GM18907 (cell line): ENCODE measurements around the gene AZIN2.

ENCODE experiments used
- ATAC-seq: cut with Tn5 transposase; IDR thresholded peaks from one replicate; pipeline ENCODE4 v1.9.1; 2021; ENCODE audit warnings: mild to moderate bottlenecking, moderate library complexity; ENCODE audit not compliant: unreplicated experiment

Gene AZIN2

GRCh38 chr1:33149453-33150190 is 68.7 kb downstream of the AZIN2 start:
- no peak for ATAC-seq

- no peak for ATAC-seq
Measured at GRCh38 chr1:33150522-33150921, 69.6 kb downstream of the AZIN2 start.

- ATAC-seq: no peak
Measured at GRCh38 chr1:33151116-33151515, 70.2 kb downstream of the AZIN2 start.

- no peak for ATAC-seq
Measured at GRCh38 chr1:33152685-33153432, 71.9 kb downstream of the AZIN2 start.

- ATAC-seq: no peak
Measured at GRCh38 chr1:33153650-33154049, 72.7 kb downstream of the AZIN2 start.

- no peak for ATAC-seq
Measured at GRCh38 chr1:33155877-33156538, 75.1 kb downstream of the AZIN2 start.

GRCh38 chr1:33157131-33157530 is 76.2 kb downstream of the AZIN2 start:
- no peak for ATAC-seq

- no peak for ATAC-seq
Measured at GRCh38 chr1:33158366-33158765, 77.4 kb downstream of the AZIN2 start.

- no peak for ATAC-seq
Measured at GRCh38 chr1:33159577-33159976, 78.6 kb downstream of the AZIN2 start.

- ATAC-seq: no peak
Measured at GRCh38 chr1:33161061-33161681, 80.2 kb downstream of the AZIN2 start.

- ATAC-seq: no peak
Measured at GRCh38 chr1:33162141-33162540, 81.2 kb downstream of the AZIN2 start.

- no peak for ATAC-seq
Measured at GRCh38 chr1:33163621-33164519, 82.9 kb downstream of the AZIN2 start.

GRCh38 chr1:33165209-33165608 is 84.3 kb downstream of the AZIN2 start:
- ATAC-seq: no peak

GRCh38 chr1:33165809-33166208 is 84.9 kb downstream of the AZIN2 start:
- ATAC-seq: no peak

GRCh38 chr1:33167650-33168447 is 86.9 kb downstream of the AZIN2 start:
- ATAC-seq: no peak

GRCh38 chr1:33168556-33169289 is 87.8 kb downstream of the AZIN2 start:
- ATAC-seq: no peak

GRCh38 chr1:33169290-33170055 is 88.5 kb downstream of the AZIN2 start:
- no peak for ATAC-seq
